ENCODE results near the gene MBD3L5.

Gene MBD3L5

GRCh38 chr19:7076151-7076550, 45.8 kb downstream of the MBD3L5 start:
- TF ChIP-seq CTCF (conservative IDR thresholded peaks at IDR 0.05; ENCODE audit: low read depth, low read length) = no peak
- Histone ChIP-seq H4K20me1 (ENCODE audit: insufficient read depth) (no peaks in the 10 kb centered on the region), H3K4me2 (no peak overlapping the region), H2AFZ (ENCODE audit: low read depth) (no peak overlapping the region), H3K27ac (no peak overlapping the region), H3K4me3 (IDR thresholded peaks at IDR 0.05; ENCODE audit: insufficient read depth, low read depth, low read length) (no peak overlapping the region), H3K79me2 (ENCODE audit: insufficient read depth, low read depth) (peaks cover 6% of the 10 kb centered on the region; the same call in 1 of the 2 replicates), H3K36me3 (ENCODE audit: insufficient read depth) (peaks cover 22% of the 10 kb centered on the region; the same call in 1 of the 2 replicates), H3K9ac (no peak overlapping the region), H3K27me3 (ENCODE audit: insufficient read depth, low read depth) (no peaks in the 10 kb centered on the region), H3K4me1 (ENCODE audit: low read depth, poor library complexity, severe bottlenecking) (no peaks in the 10 kb centered on the region)

GRCh38 chr19:7078008-7078407, 47.6 kb downstream of the MBD3L5 start:
- Histone ChIP-seq H3K4me2 (no peak overlapping the region), H3K27ac (no peak overlapping the region), H3K36me3 (ENCODE audit: insufficient read depth) (peaks cover 32% of the 10 kb centered on the region; the same call in 1 of the 2 replicates), H4K20me1 (ENCODE audit: insufficient read depth) (no peaks in the 10 kb centered on the region), H3K4me1 (ENCODE audit: low read depth, poor library complexity, severe bottlenecking) (no peaks in the 10 kb centered on the region), H3K4me3 (IDR thresholded peaks at IDR 0.05; ENCODE audit: insufficient read depth, low read depth, low read length) (no peak overlapping the region), H3K27me3 (ENCODE audit: insufficient read depth, low read depth) (no peaks in the 10 kb centered on the region), H2AFZ (ENCODE audit: low read depth) (no peak overlapping the region), H3K79me2 (ENCODE audit: insufficient read depth, low read depth) (no peaks in the 10 kb centered on the region), H3K9ac (no peak overlapping the region)
- no peak for TF ChIP-seq CTCF (conservative IDR thresholded peaks at IDR 0.05; ENCODE audit: low read depth, low read length)

Measured in KMS-11 (cell line).